ENCODE results near the gene NRG3.
"Not testable (repeated sequence)": the region's sequence is repeated elsewhere in the genome, so short reads cannot be mapped to it uniquely, and the experiment has no call there.

The NRG3 gene

DNA sequence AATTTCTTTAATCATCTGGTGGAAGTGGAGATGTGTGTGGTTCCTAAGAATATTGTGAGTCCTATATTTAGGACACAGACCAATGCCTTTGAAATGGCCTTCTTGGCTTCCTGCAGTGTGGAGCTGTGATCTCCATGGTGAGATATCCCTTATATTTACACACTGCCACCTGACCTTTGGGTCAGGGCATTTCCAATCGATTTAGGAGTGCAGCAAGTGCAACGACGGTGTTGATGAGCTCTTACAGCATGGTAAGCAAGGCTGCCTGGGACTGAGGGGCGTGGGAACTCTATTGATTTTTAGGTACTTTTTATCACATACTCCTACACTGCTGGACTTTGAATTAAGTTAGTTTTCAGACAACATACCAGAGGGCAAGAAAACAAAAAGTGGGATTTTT, 146.0 kb downstream of the NRG3 start:
- no peak for DNase-seq (ENCODE audit: extremely low read depth, low read depth)
- no peak overlapping the region for H3K4me3 ChIP-seq (replicated peaks; ENCODE audit: low read depth, low read length)
- TF ChIP-seq, protein P1, sequence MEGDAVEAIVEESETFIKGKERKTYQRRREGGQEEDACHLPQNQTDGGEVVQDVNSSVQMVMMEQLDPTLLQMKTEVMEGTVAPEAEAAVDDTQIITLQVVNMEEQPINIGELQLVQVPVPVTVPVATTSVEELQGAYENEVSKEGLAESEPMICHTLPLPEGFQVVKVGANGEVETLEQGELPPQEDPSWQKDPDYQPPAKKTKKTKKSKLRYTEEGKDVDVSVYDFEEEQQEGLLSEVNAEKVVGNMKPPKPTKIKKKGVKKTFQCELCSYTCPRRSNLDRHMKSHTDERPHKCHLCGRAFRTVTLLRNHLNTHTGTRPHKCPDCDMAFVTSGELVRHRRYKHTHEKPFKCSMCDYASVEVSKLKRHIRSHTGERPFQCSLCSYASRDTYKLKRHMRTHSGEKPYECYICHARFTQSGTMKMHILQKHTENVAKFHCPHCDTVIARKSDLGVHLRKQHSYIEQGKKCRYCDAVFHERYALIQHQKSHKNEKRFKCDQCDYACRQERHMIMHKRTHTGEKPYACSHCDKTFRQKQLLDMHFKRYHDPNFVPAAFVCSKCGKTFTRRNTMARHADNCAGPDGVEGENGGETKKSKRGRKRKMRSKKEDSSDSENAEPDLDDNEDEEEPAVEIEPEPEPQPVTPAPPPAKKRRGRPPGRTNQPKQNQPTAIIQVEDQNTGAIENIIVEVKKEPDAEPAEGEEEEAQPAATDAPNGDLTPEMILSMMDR (IDR thresholded peaks at IDR 0.05; ENCODE audit: low read depth, low read length, missing control alignments) = no peak

DNA sequence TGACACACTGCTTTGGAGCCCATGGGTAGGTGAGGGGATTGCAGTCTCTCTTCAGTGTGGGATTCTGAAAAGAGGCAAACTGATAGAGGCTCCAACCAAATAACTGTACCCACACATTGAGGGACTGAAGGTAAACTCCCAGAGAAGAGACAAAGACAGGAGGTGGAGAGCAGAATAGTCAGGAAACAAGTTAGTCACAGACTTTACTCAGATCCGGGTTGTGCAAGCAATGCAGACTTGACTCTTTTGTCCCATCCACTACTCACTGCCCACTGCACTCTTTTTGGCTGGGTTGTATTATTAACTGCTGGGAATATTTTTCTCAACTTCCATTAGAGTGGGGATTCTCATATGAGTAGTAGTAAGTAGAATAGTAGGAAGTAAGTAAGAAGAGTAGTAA, 152.7 kb downstream of the NRG3 start:
- no peak for DNase-seq (ENCODE audit: extremely low read depth, low read depth)
- H3K4me3 ChIP-seq (replicated peaks; ENCODE audit: low read depth, low read length) = no peak overlapping the region
- TF ChIP-seq, protein P1 (IDR thresholded peaks at IDR 0.05; ENCODE audit: low read depth, low read length, missing control alignments) = no peak

DNA sequence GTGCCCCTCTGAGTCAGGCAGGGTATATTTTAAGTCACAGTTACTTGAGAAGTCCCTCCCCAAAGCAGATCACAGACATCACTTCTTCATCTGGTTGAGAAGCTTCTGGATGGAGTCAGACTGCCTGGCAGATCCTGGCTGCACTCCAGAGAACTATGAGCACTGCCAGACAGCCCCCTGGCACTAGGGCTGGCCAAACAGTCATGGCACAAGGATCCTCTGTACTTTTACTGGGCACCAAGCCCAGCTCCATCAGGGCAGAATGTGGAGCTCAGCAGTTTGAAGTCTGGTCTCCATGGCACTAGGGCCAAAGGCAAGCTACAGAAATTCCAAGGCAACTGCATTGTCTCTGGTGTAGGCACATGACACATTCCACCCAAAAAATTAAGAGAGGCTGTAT, 162.1 kb downstream of the NRG3 start:
- DNase-seq (ENCODE audit: extremely low read depth, low read depth) = no peak
- TF ChIP-seq, protein P1 (IDR thresholded peaks at IDR 0.05; ENCODE audit: low read depth, low read length, missing control alignments) = no peak

DNA sequence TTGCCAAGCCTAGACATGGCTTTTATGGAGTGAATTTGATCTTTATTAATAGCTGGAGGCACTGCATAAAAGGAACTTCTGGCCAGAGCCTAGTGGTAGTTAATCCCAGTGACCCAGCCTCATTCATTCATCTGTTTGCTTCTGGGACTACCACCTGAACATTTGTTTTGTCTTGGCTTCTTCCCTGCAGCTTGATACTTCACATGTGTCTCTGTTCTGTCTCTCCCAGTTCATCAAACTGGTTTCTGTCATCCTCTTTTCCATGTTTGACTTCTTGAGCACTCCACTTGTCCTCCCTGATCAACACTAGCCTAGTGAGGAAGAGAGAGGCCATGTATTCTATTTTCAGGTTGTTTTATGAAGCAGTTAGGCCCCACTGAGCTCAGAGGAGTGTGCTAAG, 163.6 kb downstream of the NRG3 start:
- TF ChIP-seq, protein P1 (IDR thresholded peaks at IDR 0.05; ENCODE audit: low read depth, low read length, missing control alignments) = no peak
- H3K4me3 ChIP-seq (replicated peaks; ENCODE audit: low read depth, low read length) = no peak overlapping the region
- DNase-seq (ENCODE audit: extremely low read depth, low read depth) = no peak

More for the DNA sequence above, 162.1 kb downstream of the NRG3 start:
- H3K4me3 ChIP-seq (replicated peaks; ENCODE audit: low read depth, low read length) = no peak overlapping the region

DNA sequence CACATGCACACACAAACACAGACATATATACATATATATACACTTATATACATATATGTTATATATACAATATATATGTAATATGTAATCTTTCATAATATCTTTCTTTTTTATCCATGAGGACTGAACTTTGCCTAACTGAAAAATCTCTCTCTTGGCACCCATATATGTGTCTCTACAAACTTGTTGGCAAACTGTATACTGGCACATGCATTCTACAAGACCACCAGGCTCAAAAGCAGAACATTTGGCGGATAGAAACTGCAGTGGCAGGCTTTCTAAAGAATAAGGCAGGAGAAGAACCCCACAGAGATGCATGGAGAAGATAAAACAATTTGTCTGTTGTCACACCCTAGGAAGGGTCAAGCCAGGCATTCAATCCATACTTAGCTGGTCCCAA, 165.3 kb downstream of the NRG3 start:
- TF ChIP-seq, protein P1 (IDR thresholded peaks at IDR 0.05; ENCODE audit: low read depth, low read length, missing control alignments) = no peak
- no peak overlapping the region for H3K4me3 ChIP-seq (replicated peaks; ENCODE audit: low read depth, low read length)
- DNase-seq (ENCODE audit: extremely low read depth, low read depth) = no peak

DNA sequence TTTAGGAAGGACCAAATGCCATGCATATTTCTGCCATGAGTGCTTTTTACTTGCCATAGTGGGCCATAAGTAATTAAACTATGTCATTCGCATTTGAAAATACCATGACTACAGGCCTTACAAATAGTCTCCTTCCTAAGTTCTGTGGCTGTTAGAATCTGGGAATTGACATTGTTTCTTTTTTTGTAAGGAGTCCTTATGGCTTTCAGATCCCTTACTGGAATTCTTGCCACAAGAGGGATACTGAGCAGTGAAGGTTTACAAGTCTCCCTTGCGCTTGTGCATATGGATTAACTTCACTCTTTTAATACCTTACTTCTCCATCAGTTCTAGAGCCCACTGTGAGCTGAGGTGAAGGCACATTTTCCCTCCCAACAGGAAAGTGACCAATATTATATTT, 166.0 kb downstream of the NRG3 start:
- TF ChIP-seq, protein P1 (IDR thresholded peaks at IDR 0.05; ENCODE audit: low read depth, low read length, missing control alignments) = no peak
- no peak overlapping the region for H3K4me3 ChIP-seq (replicated peaks; ENCODE audit: low read depth, low read length)
- no peak for DNase-seq (ENCODE audit: extremely low read depth, low read depth)

DNA sequence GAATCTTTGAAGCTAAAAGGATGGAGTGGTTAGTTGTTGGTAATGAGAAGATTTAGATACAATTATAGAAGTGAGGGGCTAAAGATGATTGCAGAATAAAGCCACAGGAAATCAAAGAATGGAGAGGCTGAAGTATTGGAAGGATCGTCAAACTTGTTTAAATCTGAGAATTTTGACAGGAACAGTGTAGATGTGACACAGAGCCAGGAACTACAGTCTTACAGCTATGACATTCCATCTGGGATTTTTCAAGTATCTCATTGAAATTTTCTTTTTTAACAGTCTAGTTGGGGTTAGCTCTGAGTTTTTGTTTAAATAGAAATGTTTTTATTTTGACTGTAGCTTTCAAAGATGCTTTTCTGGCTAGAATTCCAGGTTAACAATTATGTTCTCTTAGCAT, 181.4 kb downstream of the NRG3 start:
- TF ChIP-seq, protein P1 (IDR thresholded peaks at IDR 0.05; ENCODE audit: low read depth, low read length, missing control alignments) = no peak
- DNase-seq (ENCODE audit: extremely low read depth, low read depth) = no peak

DNA sequence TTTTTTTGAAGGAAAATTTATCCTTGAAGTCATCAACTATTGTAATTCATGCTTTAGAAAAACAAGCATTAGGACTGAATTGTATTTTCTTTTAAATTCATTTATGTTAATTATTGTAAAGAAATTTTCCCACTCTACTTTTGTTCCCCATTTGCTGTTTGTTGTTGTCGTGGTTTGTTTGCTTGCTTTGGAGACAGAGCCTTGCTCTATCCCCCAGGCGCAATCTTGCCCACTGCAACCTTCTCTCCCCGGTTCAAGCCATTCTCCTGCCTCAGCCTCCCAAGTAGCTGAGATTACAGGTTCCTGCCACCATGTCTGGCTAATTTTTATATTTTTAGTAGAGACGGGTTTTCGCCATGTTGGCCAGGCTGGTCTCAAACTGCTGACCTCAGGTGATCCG, 192.2 kb downstream of the NRG3 start:
- H3K4me3 ChIP-seq (replicated peaks; ENCODE audit: low read depth, low read length); DNase-seq (ENCODE audit: extremely low read depth, low read depth): not testable (repeated sequence)

More for the DNA sequence above, 181.4 kb downstream of the NRG3 start:
- H3K4me3 ChIP-seq (replicated peaks; ENCODE audit: low read depth, low read length) = no peak overlapping the region
